GM18498 (cell line): Measurements from ENCODE around the gene KCNQ1.

Experiments
- ATAC-seq: cut with Tn5 transposase; IDR thresholded peaks from one replicate; pipeline ENCODE4 v1.9.1; 2021; ENCODE audit warnings: mild to moderate bottlenecking, moderate library complexity; ENCODE audit not compliant: unreplicated experiment

The KCNQ1 gene

DNA sequence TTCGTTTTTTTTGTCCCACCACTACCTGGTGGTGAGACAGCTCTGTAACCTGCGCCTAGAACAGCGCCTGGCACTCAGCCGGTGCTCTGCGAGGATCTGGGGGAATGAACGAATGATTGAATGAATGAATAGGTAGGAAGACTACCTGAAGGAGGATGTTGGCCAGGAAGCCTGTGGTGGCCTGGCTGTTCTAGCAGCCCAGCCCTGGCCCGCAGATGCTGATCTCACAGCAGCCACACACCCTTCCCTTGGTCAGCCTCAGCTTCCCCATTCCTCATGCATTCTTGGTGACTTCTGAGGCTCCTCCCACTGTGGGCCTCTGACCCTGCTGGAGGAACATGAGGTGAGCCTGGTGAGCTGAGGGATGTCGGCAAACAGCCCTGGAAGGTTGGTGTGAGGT, 4.2 kb upstream of the KCNQ1 start:
- no peak for ATAC-seq

DNA sequence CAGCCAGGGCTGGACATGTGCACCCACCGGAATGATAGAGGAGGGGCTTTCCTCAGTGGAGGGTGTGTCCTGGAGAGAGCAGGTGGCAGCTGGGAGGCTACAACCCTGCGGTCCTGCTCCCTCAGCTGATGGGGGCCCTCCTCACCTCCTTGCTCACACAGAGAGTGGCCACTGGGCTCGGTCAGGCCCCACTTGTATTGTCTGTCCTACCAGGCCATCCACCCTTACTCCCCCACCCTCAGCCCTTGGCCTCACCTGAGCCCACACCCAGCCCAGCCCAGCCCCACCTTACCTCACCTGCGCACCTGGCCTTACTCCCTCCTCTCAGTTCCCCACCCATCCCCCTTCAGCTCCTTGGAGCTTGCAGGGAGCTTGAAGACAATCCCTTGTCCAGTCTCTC, 3.6 kb upstream of the KCNQ1 start:
- ATAC-seq = no peak

DNA sequence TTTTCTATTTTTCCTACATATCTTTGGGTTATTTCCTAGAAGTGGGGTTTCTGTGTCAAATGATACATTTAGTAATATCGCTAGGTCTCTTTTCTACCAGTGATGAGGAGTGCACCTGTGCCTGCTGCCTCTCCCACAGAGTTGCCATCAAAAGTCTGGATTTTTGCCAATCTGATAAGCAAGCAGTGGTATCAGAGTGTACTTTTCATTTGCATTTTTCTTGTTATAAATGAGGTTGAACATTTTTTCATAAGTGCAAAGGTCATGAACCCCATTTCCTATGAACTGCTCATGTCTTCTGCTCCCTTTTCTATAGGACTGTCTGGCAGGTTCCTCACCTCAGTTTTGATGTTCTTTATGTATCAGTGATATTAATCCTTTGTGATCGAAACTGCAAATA, 2.2 kb upstream of the KCNQ1 start:
- ATAC-seq = no peak

DNA sequence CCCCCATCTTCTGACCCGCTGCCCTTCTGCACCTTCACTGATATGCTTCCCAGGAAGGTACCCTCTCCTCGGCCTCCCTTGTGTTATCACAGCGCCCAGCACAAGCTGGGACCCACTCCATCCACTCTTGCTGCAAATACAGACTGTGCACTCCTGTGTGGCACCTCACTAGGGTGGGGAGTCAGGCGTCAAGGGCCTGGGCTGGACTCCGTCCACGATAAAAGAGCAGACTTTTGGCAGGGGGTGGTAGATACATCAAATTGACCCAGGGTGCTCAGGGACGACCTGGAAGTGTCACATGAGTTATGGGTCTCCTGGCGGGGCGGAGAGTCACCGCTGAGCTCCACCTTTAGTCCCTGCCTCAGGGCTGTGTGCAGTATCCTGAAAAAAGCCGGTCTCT, 1.4 kb upstream of the KCNQ1 start:
- ATAC-seq = no peak

GRCh38 chr11:2443881-2444820, 657 bp upstream of the KCNQ1 start, which contains the start of gene TRPM5:
Gene TRPM5 (minus strand): TSS chr11:2444514. CDS start chr11:2423036, 21,478 bp downstream.
- no peak for ATAC-seq

DNA sequence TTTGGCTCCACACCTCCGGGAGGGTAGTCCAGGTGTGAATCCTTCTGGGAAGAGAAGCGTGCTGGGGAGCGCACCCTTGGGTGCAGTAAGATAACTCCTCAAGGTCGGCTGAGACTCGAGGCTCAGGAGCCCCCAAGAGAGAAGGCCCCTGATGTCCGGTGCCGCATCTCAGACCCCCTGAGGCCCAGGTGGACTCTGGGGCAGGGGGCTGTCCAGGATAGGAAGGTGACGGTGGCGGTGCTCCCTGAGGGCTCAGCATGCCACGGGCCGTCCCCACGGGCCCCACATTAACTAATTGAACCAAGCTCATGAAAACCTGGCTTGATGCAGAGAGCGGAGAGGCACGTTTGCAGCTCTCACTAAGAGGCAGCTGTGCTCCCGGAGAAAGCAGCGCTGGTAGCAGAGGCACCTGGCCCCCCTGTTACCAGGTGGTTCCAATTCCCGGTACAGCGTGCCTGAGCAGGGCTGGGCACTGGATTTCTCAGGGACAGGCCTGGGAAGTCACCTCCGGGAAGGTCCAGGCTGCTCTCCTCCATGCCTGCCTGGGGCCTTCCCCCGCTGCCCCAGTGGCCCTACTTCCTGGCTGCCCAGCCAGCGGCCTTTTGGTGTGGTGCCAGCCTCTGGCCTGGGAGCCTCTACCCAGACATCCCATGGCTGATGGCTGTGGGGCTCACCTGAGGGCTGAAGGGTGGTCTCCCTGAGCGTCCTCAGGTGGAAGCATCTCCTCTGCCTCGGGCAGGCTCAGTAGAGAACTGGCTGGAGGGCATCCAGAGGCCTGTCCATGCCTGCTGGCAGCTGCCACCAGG, 1.1 kb downstream of the KCNQ1 start:
- ATAC-seq = no peak

DNA sequence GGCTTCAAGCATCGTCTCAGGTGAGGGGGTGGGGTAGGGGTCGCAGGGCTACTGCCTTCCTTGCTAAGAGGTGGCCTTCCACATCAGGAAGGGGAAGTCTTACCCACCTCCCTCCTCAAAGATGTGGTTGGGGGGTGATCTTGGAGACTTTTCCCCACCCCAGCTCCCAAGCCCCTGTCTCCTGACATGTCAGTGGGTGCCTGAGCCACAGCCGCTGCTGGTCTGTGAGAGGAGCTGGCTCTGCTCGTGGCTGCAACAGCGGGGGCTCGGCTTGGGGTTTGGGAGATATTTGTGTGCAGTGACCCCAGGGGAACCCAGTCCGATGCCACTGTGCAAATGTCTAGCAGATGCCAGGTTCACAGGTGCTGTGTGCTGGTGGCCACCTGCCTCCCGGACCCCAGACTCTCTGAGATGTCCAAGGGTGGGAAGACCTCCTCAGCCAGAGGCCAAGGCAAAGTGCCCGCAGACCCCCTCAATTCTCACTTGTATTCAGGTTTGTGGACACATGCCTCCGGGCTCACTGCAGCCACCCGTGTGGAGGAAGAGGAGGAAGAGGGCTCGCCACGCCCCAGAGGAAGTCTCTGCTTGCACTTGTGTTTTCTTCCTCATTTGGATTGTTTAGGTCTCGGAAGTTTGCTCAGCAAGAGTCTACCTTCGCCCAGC, 1.9 kb downstream of the KCNQ1 start:
- ATAC-seq = no peak

GRCh38 chr11:2447253-2447950, 2.6 kb downstream of the KCNQ1 start:
- ATAC-seq = no peak

DNA sequence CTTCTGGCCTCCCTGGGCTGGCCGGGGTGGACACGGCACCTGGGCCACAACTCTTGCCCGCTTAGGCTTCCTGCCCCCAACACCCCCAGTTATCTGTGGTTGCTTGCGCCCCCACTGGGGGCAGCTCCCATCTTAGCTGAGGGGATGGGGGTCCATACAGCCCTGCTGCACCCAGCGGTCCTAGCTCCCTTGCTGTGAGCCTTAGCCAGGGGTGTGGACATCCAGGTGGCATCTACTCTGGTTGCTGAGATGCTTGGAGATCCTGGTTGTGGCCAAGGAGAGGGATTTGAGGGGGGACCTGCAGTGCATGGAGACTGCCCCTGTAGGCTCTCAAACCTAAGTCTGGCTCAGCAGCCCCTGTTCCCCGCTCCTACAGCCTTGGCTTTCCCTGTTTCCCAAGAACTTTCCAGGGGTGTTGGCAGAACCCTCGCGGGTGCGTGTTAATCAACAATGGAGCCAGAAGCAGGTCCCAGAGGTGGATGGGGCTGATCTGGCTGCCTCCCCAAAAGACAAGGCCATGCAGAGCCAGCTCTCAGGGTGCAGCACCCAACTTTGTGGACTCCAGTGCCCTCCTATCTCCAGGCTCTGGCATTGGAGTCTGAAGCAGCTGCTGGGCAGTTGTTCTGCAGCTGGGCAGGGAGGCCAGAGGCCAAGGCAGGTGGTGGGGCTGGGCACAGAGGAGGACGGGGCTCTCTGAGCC, 3.3 kb downstream of the KCNQ1 start:
- ATAC-seq = no peak

DNA sequence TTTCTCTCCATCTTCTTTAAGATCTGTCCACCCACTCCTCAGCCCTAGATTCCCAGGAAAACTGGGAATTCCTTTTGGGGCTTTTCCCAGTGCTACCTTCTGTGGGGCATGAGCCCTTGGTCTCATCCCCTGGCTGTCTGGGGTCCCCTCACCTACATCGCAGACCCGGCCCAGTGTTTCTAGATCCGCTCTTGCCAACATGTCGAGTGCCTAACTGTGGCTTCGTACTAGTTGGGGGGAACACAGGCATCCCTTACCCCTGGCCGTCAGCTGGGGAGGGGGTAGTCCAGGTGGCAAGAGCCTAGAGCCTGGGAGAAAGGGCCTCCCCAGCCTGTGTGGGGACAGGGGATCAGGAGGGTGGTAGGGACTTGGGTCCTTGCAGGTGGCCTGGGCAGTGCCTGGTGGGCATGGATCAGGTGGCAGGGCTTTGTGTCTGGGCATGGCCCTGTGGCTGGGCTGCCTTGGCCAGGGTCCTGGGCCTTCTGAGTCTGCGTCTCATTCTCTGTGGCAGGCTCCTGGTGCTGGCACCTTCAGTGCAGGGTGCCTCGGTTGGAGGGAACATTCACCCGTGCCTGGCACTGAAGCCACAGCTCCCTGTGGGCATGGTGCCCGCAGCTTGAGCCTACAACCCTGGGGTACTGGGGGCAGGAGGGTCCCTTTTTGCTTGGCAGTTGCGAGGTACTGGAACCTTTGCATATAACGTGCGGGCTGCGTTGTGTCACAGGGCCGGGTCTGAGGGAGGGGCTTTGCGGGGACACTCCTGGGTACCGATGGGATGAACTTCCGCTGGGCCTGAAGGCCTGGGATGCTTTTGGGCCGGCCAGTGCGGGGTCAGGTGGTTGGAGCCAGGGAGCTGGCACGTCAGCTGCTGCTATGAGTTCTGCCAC, 4.1 kb downstream of the KCNQ1 start:
- ATAC-seq = no peak

DNA sequence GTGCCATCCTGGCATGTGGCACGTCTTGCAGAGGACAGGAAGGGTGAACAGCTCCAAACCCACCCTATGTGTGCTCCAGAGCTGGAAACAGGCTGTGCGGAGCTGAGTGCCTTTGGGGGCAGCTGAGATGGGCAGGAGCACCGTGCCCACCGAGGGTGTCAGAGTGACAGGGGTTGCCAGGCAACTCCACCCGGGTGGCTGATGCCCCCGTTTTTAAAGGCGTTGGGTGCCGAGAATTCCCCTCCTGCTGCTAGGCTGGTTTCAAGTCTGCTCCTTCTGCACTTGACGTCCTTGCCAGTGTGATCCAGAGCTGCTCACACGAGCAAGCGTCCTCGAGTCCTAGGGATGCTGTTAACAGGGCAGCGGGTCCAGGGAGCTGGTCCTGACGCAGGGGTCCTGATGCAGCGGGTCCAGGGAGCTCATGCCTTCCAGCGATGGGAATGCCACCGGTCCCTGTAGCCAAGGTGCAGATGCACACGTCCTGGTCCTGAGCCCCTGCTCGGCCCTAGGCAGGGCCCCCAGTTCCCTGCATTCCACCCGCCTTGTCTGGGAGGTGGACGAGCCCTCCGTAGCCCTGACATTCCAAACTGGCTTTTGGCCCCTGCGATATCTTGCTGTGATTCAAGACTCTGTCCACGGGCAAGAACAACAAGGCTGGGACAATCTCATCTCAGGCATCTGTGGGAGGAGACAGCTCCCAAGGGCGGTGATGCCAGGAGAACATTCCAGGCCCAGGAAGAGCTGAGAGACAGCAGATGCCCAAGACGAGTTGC, 4.9 kb downstream of the KCNQ1 start:
- no peak for ATAC-seq

- ATAC-seq = no peak
Observed at GRCh38 chr11:2450321-2451041, 5.7 kb downstream of the KCNQ1 start.

DNA sequence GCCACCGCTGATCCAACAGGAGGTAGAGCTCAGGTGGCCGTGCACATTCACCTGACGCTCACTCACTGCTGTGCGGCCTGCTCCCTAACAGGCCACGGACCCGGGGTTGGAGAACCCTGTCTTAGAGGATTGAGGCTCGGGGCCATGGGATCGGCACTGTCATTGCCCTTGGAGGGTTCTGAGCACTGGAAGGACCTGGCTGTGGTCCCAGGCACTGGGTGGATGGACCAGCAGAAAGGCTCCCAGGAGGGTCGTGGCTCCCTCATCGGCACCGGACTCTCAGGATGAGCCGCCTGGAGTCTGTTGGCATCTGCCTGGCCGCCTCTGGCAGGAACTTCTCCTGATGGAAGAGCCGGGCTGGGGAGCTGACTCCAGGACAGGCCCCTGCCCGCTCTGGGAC, 6.5 kb downstream of the KCNQ1 start:
- ATAC-seq = no peak

DNA sequence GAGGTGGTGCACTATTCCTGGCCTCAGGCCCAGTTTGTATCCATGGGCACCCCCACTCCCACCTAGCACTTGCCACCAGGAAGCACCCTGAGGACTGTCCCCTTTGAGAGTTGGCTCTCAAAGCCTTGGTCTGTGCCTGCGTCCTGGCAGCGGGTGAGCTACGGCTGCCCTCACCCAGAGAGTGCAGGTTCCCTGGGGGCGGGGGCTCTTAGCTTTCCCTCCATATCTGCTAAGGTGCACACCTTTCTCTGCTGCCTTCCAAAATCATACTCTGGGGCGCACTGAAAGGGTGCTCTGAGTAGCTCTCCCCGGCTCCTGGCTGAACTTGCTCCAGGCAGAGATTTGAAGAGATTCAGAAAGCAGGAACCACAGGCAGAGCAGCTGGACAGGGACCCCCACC, 7.1 kb downstream of the KCNQ1 start:
- ATAC-seq = no peak

GRCh38 chr11:2452321-2453012, 7.7 kb downstream of the KCNQ1 start:
- ATAC-seq = no peak

- no peak for ATAC-seq
Observed at GRCh38 chr11:2453436-2453835, 8.6 kb downstream of the KCNQ1 start.

GRCh38 chr11:2458321-2458720, 13.5 kb downstream of the KCNQ1 start:
- no peak for ATAC-seq
